ENCODE data around the gene CDC20B. TPM values are rescaled to one million over a fixed set of nuclear protein-coding genes. Genes with fewer than 3 reads are reported as not detected.

CDC20B gene
- total and polyA plus RNA-seq, 2 of the 8 experiments (the other 6 are each of a cell fraction or from before 2014, with no cell fraction given) = 0.06 TPM; not detected in 1

DNA sequence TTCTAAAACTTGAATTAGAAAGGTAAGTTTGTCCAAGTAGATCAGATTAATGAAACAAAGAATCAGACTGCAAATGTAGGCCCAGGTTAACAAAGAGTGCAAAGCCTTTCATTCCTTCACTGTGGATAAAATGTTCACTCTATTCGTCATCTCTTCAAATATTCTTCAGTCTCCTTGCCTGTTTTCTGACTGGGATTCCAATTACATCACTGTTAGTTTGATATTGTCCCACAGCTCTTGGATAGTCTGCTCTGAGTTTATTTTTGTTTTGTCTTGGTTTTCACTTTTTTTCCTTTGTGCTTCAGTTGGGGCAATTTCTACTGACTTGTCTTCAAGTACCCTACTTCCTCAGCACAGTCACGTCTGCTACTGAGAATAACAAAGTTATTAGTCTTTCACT lies 109.1 kb downstream of the CDC20B start (continued):
- no peak for TF ChIP-seq CHD1 (IDR thresholded peaks at IDR 0.05; ENCODE audit: low read depth, low read length)

Measured in H1 (cell line).